ENCODE results near the gene SMKR1.

Gene SMKR1

GRCh38 chr7:129468087-129468486, 34.2 kb upstream of the SMKR1 start:
- no peaks in the 10 kb centered on the region for H3K36me3 ChIP-seq (ENCODE audit: insufficient read depth, low read length)
- no peaks in the 10 kb centered on the region for H3K79me2 ChIP-seq (ENCODE audit: insufficient read depth, low read length)
- no peaks in the 10 kb centered on the region for H3K9me3 ChIP-seq (ENCODE audit: insufficient read depth, low read depth, low read length)
- H3K4me2 ChIP-seq (ENCODE audit: low read depth, low read length, poor library complexity, severe bottlenecking), result no peak overlapping the region
- no peak for TF ChIP-seq CTCF (conservative IDR thresholded peaks at IDR 0.05; ENCODE audit: low read length)
- TF ChIP-seq EZH2phosphoT487 (IDR thresholded peaks at IDR 0.05; ENCODE audit: borderline replicate concordance), result no peak
- H3K27me3 ChIP-seq (ENCODE audit: insufficient read depth, low read length, poor library complexity, severe bottlenecking), result no peaks in the 10 kb centered on the region
- no peak overlapping the region for H2AFZ ChIP-seq (ENCODE audit: low read length)
- H3K4me3 ChIP-seq (ENCODE audit: low read length, poor library complexity, severe bottlenecking), result no peak overlapping the region
- H3K9me2 ChIP-seq (replicated peaks; ENCODE audit: low read depth, low read length), result no peaks in the 10 kb centered on the region
- no peak overlapping the region for H3K9ac ChIP-seq (ENCODE audit: low read depth, low read length, poor library complexity, severe bottlenecking)
- no peaks in the 10 kb centered on the region for H4K20me1 ChIP-seq (ENCODE audit: insufficient read depth, low read length, poor library complexity, severe bottlenecking)
- no peaks in the 10 kb centered on the region for H3F3A ChIP-seq (ENCODE audit: low read depth)
- H3K4me1 ChIP-seq (ENCODE audit: insufficient read depth, low read length, poor library complexity, severe bottlenecking), result no peaks in the 10 kb centered on the region

GRCh38 chr7:129468547-129468946, 33.8 kb upstream of the SMKR1 start:
- H2AFZ ChIP-seq (ENCODE audit: low read length), result no peak overlapping the region
- H3K79me2 ChIP-seq (ENCODE audit: insufficient read depth, low read length), result no peaks in the 10 kb centered on the region
- H3K9me3 ChIP-seq (ENCODE audit: insufficient read depth, low read depth, low read length), result no peaks in the 10 kb centered on the region
- no peaks in the 10 kb centered on the region for H3K9me2 ChIP-seq (replicated peaks; ENCODE audit: low read depth, low read length)
- TF ChIP-seq CTCF (conservative IDR thresholded peaks at IDR 0.05; ENCODE audit: low read length), result no peak
- no peak for TF ChIP-seq EZH2phosphoT487 (IDR thresholded peaks at IDR 0.05; ENCODE audit: borderline replicate concordance)
- H3F3A ChIP-seq (ENCODE audit: low read depth), result no peaks in the 10 kb centered on the region
- no peaks in the 10 kb centered on the region for H3K27me3 ChIP-seq (ENCODE audit: insufficient read depth, low read length, poor library complexity, severe bottlenecking)
- no peak overlapping the region for H3K4me3 ChIP-seq (ENCODE audit: low read length, poor library complexity, severe bottlenecking)
- H3K36me3 ChIP-seq (ENCODE audit: insufficient read depth, low read length), result no peaks in the 10 kb centered on the region
- no peak overlapping the region for H3K4me2 ChIP-seq (ENCODE audit: low read depth, low read length, poor library complexity, severe bottlenecking)
- H3K9ac ChIP-seq (ENCODE audit: low read depth, low read length, poor library complexity, severe bottlenecking), result no peak overlapping the region
- no peaks in the 10 kb centered on the region for H4K20me1 ChIP-seq (ENCODE audit: insufficient read depth, low read length, poor library complexity, severe bottlenecking)
- no peaks in the 10 kb centered on the region for H3K4me1 ChIP-seq (ENCODE audit: insufficient read depth, low read length, poor library complexity, severe bottlenecking)

GRCh38 chr7:129469930-129470329, 32.4 kb upstream of the SMKR1 start:
- Histone ChIP-seq H2AFZ (ENCODE audit: low read length) (no peak overlapping the region), H3K9me3 (ENCODE audit: insufficient read depth, low read depth, low read length) (no peaks in the 10 kb centered on the region), H3K27me3 (ENCODE audit: insufficient read depth, low read length, poor library complexity, severe bottlenecking) (no peaks in the 10 kb centered on the region), H3F3A (ENCODE audit: low read depth) (no peaks in the 10 kb centered on the region), H3K4me1 (ENCODE audit: insufficient read depth, low read length, poor library complexity, severe bottlenecking) (no peaks in the 10 kb centered on the region), H3K79me2 (ENCODE audit: insufficient read depth, low read length) (no peaks in the 10 kb centered on the region), H4K20me1 (ENCODE audit: insufficient read depth, low read length, poor library complexity, severe bottlenecking) (no peaks in the 10 kb centered on the region), H3K9ac (ENCODE audit: low read depth, low read length, poor library complexity, severe bottlenecking) (no peak overlapping the region), H3K4me3 (ENCODE audit: low read length, poor library complexity, severe bottlenecking) (no peak overlapping the region), H3K9me2 (replicated peaks; ENCODE audit: low read depth, low read length) (no peaks in the 10 kb centered on the region), H3K4me2 (ENCODE audit: low read depth, low read length, poor library complexity, severe bottlenecking) (no peak overlapping the region), H3K36me3 (ENCODE audit: insufficient read depth, low read length) (no peaks in the 10 kb centered on the region)
- no peak for TF ChIP-seq CTCF (conservative IDR thresholded peaks at IDR 0.05; ENCODE audit: low read length)
- TF ChIP-seq EZH2phosphoT487 (IDR thresholded peaks at IDR 0.05; ENCODE audit: borderline replicate concordance), result no peak

Measured in Loucy (cell line).